HEK293T (cell line): ENCODE data around the gene ME1.

Source experiments
- CTCF ChIA-PET: fragments of 350-600 bp; formaldehyde crosslinking; extraction: SDS; loops from one replicate; lab custom pipeline; 2021; ENCODE audit warnings: antibody characterized with exemption, inconsistent platforms; lab: Yijun Ruan, JAX
- POLR2A ChIA-PET: fragments of 350-600 bp; formaldehyde crosslinking; extraction: SDS; loops from one replicate; lab custom pipeline; 2020; ENCODE audit warnings: antibody characterized with exemption, inconsistent platforms; lab: Yijun Ruan, JAX
- DNase-seq: peaks from one replicate; pipeline ENCODE4 v3.0.0; 2012; ENCODE audit warnings: mixed read lengths; ENCODE audit errors: extremely low spot score
- ARNT ChIP-seq: fragments of 450-650 bp; IDR thresholded peaks from 2 replicates; pipeline ENCODE4 v1.6.1; 2017; ENCODE audit warnings: mild to moderate bottlenecking
- BHLHE40 ChIP-seq: fragments of 450-650 bp; IDR thresholded peaks from 2 replicates; pipeline ENCODE4 v1.6.1; 2016; ENCODE audit warnings: mild to moderate bottlenecking, moderate library complexity, borderline replicate concordance
- CTBP1 ChIP-seq: fragments of 450-650 bp; IDR thresholded peaks from 2 replicates; pipeline ENCODE4 v1.6.1; 2016; ENCODE audit warnings: borderline replicate concordance
- ELF4 ChIP-seq: fragments of 450-650 bp; IDR thresholded peaks from 2 replicates; pipeline ENCODE4 v1.6.1; 2017; ENCODE audit warnings: antibody characterized with exemption
- FOXA1 ChIP-seq: fragments of 450-650 bp; IDR thresholded peaks from 2 replicates; pipeline ENCODE4 v1.6.1; 2016; ENCODE audit warnings: mild to moderate bottlenecking
- FOXK2 ChIP-seq: fragments of 450-650 bp; IDR thresholded peaks from 2 replicates; pipeline ENCODE4 v1.6.1; 2016; ENCODE audit warnings: mild to moderate bottlenecking
- FOXM1 ChIP-seq: fragments of 450-650 bp; IDR thresholded peaks from 2 replicates; pipeline ENCODE4 v1.6.1; 2017; ENCODE audit warnings: mild to moderate bottlenecking, borderline replicate concordance
- HDGF ChIP-seq: fragments of 450-650 bp; IDR thresholded peaks from 2 replicates; pipeline ENCODE4 v1.6.1; 2017; ENCODE audit warnings: antibody characterized with exemption, borderline replicate concordance
- L3MBTL2 ChIP-seq: fragments of 450-650 bp; conservative IDR thresholded peaks from 2 replicates; pipeline ENCODE4 v1.6.1; 2016; ENCODE audit warnings: mild to moderate bottlenecking
- LEF1 ChIP-seq: fragments of 450-650 bp; IDR thresholded peaks from 2 replicates; pipeline ENCODE4 v1.6.1; 2017; ENCODE audit warnings: mild to moderate bottlenecking, borderline replicate concordance
- NFRKB ChIP-seq: fragments of 450-650 bp; IDR thresholded peaks from 2 replicates; pipeline ENCODE4 v1.6.1; 2016; ENCODE audit warnings: mild to moderate bottlenecking, moderate library complexity
- SP1 ChIP-seq: fragments of 450-650 bp; IDR thresholded peaks from 2 replicates; pipeline ENCODE4 v1.6.1; 2017
- SUZ12 ChIP-seq: fragments of 450-650 bp; IDR thresholded peaks from 2 replicates; pipeline ENCODE4 v1.6.1; 2016; ENCODE audit warnings: mild to moderate bottlenecking
- TARDBP ChIP-seq: fragments of 450-650 bp; IDR thresholded peaks from 2 replicates; pipeline ENCODE4 v1.6.1; 2016
- ZNF384 ChIP-seq: fragments of 450-650 bp; IDR thresholded peaks from 2 replicates; pipeline ENCODE4 v1.6.1; 2016
- TF ChIP-seq, protein P1 (sequence below): fragments of 450-650 bp; IDR thresholded peaks from 2 replicates; pipeline ENCODE4 v1.6.1; 2016

The ME1 gene

DNA sequence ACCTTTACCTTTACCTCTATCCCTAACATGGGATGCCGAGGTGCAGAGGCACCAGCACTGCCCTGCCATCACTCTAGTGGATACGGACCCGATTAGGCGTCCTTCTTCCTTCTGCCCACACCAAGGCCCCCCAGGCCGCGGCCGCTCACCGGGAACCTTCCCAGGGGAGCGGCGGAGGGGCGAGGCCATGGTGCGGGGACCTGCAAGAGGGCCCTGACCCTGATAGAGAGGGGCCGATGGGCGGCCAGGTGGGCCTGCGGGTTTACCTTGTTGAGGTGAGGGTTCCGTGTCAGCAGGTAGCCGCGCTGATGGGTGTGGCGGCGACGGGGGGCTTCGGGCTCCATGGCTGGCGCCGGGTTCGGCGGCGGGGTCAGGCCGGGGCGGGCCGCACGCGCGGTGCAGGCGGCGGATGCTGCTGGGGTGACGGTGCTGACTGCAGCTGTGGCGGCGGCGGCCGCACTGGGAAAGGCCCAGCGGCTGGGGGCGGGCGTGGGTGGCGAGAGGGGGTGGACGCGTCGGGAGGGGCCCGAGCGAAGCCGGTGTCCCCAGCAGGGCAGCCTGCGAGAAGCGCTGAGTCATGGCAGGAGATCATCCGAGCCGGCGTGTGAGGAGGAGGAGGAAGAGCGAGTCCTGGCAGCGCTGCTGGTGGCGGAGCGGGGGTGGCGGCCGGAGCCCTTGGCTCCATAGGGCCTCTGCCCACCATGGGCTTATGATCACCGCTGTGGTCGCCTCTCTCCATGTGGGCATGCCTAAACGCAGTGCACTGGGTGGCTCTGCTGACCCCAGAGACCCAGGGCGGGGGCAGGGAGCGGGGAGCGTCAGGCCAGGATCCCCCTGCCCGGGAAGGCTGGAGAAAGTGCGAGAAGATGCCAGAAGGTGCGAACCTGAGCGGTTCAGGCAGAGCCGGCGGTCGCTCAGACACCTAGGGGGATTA, at the start of gene ME1:
Gene ME1 (minus strand): TSS at position 441 of the 934 bp plus-strand sequence. CDS start 97 bp downstream, at position 344.
- ChIA-PET POLR2A (no interaction called here), CTCF (no interaction called here)
- TF ChIP-seq L3MBTL2 (peak; percentile 1; the same call in 1 of the 2 replicates), ELF4 (no peak)
- DNase-seq = peak; percentile 66

- no peak for DNase-seq
- POLR2A ChIA-PET = no interaction called here
- CTCF ChIA-PET = interaction anchor here (1.2 to 1.3 kb wide), 2 partner anchors 31 to 32 kb away, joined by 3 read pairs; partner anchors contain the start of gene PRSS35
- TF ChIP-seq HDGF (no peak), SUZ12 (no peak), LEF1 (no peak), FOXM1 (no peak), NFRKB (no peak), ZNF384 (no peak), ARNT (no peak), ELF4 (no peak), FOXK2 (no peak), CTBP1 (no peak), L3MBTL2 (no peak), SP1 (no peak), BHLHE40 (no peak), FOXA1 (no peak), TARDBP (no peak)
- TF ChIP-seq, protein P1, sequence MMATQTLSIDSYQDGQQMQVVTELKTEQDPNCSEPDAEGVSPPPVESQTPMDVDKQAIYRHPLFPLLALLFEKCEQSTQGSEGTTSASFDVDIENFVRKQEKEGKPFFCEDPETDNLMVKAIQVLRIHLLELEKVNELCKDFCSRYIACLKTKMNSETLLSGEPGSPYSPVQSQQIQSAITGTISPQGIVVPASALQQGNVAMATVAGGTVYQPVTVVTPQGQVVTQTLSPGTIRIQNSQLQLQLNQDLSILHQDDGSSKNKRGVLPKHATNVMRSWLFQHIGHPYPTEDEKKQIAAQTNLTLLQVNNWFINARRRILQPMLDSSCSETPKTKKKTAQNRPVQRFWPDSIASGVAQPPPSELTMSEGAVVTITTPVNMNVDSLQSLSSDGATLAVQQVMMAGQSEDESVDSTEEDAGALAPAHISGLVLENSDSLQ = no peak
These were observed 49.6 kb upstream of the ME1 start for GRCh38 chr6:83480470-83480869.

DNA sequence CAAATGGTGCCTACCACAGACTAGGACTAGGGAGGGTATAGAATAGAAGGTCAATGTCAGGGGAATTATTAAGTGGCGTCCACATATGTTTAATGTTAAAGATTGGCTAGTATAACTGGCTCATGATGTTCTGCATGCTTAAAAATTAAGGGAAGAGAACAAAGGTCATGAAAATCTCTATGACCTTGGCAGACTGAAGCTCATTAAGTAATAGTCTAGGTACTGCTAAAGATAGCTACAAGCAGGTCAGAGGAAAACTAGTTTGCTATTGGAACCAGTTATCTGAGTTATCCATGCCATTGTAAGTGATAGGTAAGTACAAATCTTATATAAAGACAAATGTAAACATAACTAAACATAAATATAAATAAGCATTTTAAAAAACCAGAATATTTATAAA, 48.5 kb upstream of the ME1 start:
- ChIA-PET CTCF (interaction anchor here (1.2 to 1.3 kb wide), 2 partner anchors 32 to 33 kb away, joined by 3 read pairs; partner anchors contain the start of gene PRSS35), POLR2A (no interaction called here)
- DNase-seq = no peak
- no peak for TF ChIP-seq SP1
- no peak for TF ChIP-seq ELF4
- TF ChIP-seq FOXA1 = no peak
- no peak for TF ChIP-seq BHLHE40

DNA sequence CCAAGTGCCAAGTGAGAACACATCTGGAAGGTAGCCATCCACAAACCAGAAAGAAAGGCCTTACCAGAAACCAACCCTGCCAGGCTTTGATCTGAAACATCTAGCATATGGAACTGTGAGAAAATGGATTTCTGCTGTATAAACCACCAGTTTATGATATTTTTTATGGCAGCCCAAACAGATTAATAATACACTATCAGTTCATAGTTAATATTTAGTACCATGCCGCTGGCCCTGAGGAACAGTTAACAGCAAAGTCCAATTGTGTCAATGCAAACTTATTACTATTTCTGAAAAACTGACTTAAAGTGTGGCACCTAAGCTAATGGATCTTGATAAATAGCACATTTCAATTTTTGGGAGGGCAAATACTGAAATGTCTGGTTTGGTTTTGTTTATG, 46.1 kb upstream of the ME1 start:
- ChIA-PET CTCF (no interaction called here), POLR2A (no interaction called here)
- no peak for DNase-seq
- no peak for TF ChIP-seq LEF1
- no peak for TF ChIP-seq SUZ12
- TF ChIP-seq ARNT = no peak
- TF ChIP-seq ELF4 = no peak
- no peak for TF ChIP-seq SP1
- no peak for TF ChIP-seq NFRKB
- TF ChIP-seq BHLHE40 = no peak
- TF ChIP-seq, protein P1 = no peak
- no peak for TF ChIP-seq TARDBP

DNA sequence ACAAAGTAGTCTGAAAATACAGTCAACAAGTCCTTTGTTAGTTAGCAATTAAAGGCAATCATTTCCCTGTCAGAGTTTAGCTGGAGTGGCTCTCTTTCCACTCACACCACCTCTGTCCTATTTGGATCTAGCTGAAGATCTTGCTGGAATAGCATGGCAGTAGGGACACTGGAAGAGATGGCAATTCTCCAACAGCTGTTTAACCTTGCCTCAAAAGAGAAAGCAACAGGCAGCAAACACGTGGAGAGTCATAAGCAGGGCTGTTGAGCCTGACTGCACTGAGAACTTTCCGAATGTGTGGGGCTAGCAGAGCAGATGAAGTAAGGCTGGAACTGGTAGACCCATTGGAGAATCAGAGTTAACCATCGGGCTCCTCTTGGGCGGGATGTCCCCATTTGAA, 43.5 kb upstream of the ME1 start:
- CTCF ChIA-PET = no interaction called here
- no peak for DNase-seq
- no peak for TF ChIP-seq TARDBP
- no peak for TF ChIP-seq ELF4
- no peak for TF ChIP-seq L3MBTL2
- TF ChIP-seq ZNF384 = no peak
- TF ChIP-seq SP1 = no peak
- TF ChIP-seq ARNT = no peak
- TF ChIP-seq FOXM1 = no peak
- TF ChIP-seq, protein P1 = no peak
- TF ChIP-seq CTBP1 = no peak
- TF ChIP-seq FOXK2 = no peak
- no peak for TF ChIP-seq LEF1

DNA sequence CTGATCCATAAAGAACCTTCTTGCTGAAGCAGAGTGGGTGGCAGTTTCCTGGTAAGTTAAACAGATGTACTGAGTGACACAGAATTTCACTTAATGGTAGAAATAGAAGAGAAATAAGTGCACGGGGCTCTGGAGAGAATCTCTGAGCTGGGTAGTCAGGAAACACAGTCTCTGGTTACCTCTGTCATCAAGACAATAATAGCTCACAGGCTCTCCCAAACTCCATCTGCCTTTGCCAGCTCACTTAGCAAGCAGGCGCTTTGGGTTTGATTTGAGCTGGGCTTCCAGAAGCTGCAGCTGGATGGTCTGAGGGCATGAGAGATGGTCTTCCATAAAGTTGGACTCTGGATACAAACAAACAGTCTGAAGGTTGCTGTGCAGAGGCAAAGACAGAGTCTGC, 41.9 kb upstream of the ME1 start:
- POLR2A ChIA-PET = no interaction called here
- TF ChIP-seq FOXK2 = no peak
- TF ChIP-seq FOXA1 = no peak
- TF ChIP-seq SP1 = no peak
- TF ChIP-seq SUZ12 = no peak
- no peak for TF ChIP-seq ARNT
- no peak for TF ChIP-seq L3MBTL2
- TF ChIP-seq ZNF384 = no peak
- TF ChIP-seq CTBP1 = no peak
- TF ChIP-seq ELF4 = no peak
- no peak for TF ChIP-seq TARDBP
- no peak for TF ChIP-seq HDGF
- no peak for TF ChIP-seq FOXM1
- no peak for TF ChIP-seq LEF1
- no peak for TF ChIP-seq NFRKB
- no peak for TF ChIP-seq BHLHE40
- TF ChIP-seq, protein P1 = no peak
- no peak for DNase-seq
- CTCF ChIA-PET = no interaction called here

More for the DNA sequence above, 43.5 kb upstream of the ME1 start:
- POLR2A ChIA-PET = no interaction called here
